ENCODE data around the gene MCFD2.

DNA sequence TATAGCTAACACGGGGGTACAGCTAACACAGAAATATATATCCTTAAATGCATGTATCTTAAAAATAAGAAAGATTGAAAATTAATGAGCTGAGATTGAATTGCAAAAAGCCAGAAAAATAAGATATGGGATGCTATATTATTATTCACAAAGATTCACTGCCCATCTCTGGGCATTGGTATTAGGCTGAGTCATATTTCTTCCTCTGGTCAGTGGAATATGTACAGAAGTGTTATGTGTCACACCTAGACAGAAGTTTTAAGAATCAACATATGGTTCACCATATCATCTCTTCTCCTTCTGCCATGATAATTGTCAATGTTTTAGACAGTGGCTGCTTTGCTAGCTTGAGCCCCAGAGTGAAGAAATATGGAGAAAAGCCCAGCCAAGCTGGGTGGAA is 14.0 kb upstream of the MCFD2 start:
- TF ChIP-seq MEF2A (IDR thresholded peaks at IDR 0.05; ENCODE audit: borderline replicate concordance, low read depth): no peak
- no peak for TF ChIP-seq CTCF (IDR thresholded peaks at IDR 0.05)
- no peak for TF ChIP-seq EP300 (IDR thresholded peaks at IDR 0.05; ENCODE audit: borderline replicate concordance in 1 of 2, low read depth in 1 of 2, low read length in 1 of 2)
- no peak for TF ChIP-seq GABPA (IDR thresholded peaks at IDR 0.05; ENCODE audit: low read depth)
- no peak for TF ChIP-seq JUND (IDR thresholded peaks at IDR 0.05)
- no peak for TF ChIP-seq RAD21 (IDR thresholded peaks at IDR 0.05; ENCODE audit: low read length)
- TF ChIP-seq PBX3 (IDR thresholded peaks at IDR 0.05): no peak

All from SK-N-SH (cell line).